Thyroid gland (tissue), 4 donors: ENCODE measurements around the gene SNX13.

Source experiments
- CTCF ChIP-seq, 6 experiments: fragments of 200-600 bp in 3 of 6; fragments of 450-650 bp in 3 of 6; sonication (generic) in 3 of 6; IDR thresholded peaks; one replicate each; pipeline ENCODE4 v1.5.1; 2016 to 2019; ENCODE audit warnings: antibody characterized with exemption in 6 of 6, mild to moderate bottlenecking in 2 of 6, inconsistent platforms in 1 of 6, moderate library complexity in 1 of 6
- POLR2A ChIP-seq, 2 donors: fragments of 450-650 bp; IDR thresholded peaks; one replicate each; pipeline ENCODE4 v1.6.1; 2017; ENCODE audit warnings: antibody characterized with exemption in 2 of 2, mild to moderate bottlenecking in 2 of 2, moderate library complexity in 1 of 2

- no peak for TF ChIP-seq CTCF (IDR thresholded peaks at IDR 0.05)
- TF ChIP-seq POLR2A (IDR thresholded peaks at IDR 0.05): no peak
Observed at GRCh38 chr7:17806631-17807030, 133.7 kb downstream of the SNX13 start.
